Activated CD8-positive, alpha-beta memory T cell treated with anti-CD3 and anti-CD28 coated beads for 24 hours (primary cell): Measurements from ENCODE around the gene IL20.

ENCODE experiments used
- DNase-seq: peaks from one replicate; pipeline ENCODE4 v3.0.0-alpha.2; 2020

IL20 gene

DNA sequence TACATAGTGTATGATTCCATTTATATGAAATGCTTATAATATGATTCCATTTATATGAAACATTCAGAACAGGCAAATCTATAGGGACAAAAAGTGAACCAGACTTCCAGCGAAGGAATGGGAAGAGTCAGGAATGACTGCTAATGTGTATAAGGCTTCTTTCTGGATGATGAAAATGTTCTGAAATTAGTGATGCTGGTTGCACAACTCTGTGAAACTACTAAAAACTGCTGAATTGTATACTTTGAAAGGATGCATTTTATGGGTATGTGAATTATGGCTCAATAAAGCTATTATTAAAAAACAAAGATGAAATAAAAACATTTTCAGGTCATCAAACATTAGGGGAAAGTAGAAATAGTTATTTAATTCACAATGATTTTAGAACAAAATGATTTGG, 17.7 kb downstream of the IL20 start:
- DNase-seq = no peak

DNA sequence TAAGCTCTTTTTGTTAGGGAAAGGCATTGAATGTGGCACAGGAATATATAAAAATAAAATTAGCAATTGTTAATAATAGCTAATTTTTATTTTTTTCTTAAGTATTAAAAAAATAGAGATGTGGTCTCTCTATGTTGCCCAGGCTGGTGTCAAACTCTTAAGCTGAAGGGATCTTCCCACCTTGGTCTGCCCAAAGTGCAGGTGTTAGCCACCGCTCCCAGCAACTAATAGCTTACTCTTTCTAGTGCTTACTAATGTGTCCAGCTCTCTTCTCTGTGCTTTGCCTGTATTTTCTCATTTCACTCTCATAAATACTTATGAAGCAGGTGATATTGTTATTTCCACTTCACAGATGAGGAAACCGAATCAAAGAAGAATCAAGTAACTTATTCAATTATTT, 18.5 kb downstream of the IL20 start:
- DNase-seq = no peak

DNA sequence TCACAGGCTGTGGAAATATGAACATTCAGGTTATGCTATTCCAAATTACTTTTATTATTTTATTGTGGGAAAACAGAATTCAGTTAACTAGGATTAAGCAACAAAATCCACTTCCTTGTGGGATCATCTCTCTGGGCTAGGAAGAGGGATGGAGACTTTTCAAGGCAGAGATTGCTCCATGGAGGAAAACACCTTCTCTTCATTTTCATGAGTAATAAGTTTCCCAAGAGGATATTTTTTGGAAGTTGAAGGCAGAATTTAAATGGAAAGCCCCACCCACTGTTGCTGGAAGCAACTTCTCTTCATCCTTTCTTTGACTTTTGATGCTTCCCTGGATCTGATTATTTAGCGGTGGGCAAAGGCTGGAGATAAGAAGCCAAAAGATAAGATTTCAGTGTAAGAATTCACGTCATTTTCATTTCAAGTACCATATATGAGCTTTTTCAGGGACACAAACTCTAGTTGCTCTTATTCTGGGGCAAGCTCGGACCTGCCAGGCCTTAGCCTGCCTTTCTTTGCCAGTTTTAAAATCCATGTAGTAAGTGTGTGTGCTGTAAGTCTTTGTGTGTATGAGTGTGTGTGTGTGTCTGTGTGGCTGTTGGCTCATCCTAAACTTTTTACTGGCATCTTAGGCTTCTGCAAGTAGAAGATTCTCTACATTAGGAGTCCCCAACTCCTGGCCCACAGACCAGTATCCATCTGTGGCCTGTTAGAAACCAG, 20.1 kb downstream of the IL20 start:
- DNase-seq = no peak

DNA sequence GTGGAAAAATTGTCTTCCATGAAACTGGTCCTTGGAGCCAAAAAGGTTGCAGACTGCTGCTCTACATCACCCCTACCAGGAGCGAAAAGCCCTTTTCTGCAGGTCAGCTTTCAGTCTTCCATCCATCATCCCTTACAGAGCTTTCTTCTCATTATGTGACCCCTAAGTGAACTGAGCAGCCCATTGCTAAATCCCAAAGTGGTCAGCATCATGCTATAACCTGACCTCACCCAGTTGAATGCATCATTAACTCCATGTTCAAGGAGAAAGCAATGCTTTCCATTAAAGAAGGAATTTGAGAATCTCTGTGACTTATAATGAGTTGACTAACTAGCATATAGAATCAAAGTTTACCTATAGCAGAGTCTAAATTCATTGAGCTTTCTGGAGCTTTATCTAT, 21.4 kb downstream of the IL20 start:
- DNase-seq = no peak

DNA sequence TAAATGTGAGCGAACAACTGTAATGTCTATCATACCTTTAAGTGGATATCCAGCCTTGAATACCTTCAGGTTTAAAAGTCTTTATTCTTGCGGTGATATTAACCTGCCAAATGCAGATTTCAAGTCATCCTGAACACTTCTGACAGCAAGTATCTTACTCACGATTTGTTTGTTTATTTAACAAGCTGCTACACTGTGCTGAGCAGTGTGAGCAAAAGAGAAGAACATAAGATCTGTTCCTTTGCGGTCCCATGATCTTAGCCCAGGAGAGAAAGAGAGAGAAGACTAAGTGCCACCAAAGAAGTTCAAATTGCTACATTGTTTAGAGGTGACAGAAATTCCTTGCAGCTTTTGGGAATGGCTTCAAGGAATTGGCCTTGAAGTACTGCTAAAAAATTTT, 22.3 kb downstream of the IL20 start:
- DNase-seq = no peak

DNA sequence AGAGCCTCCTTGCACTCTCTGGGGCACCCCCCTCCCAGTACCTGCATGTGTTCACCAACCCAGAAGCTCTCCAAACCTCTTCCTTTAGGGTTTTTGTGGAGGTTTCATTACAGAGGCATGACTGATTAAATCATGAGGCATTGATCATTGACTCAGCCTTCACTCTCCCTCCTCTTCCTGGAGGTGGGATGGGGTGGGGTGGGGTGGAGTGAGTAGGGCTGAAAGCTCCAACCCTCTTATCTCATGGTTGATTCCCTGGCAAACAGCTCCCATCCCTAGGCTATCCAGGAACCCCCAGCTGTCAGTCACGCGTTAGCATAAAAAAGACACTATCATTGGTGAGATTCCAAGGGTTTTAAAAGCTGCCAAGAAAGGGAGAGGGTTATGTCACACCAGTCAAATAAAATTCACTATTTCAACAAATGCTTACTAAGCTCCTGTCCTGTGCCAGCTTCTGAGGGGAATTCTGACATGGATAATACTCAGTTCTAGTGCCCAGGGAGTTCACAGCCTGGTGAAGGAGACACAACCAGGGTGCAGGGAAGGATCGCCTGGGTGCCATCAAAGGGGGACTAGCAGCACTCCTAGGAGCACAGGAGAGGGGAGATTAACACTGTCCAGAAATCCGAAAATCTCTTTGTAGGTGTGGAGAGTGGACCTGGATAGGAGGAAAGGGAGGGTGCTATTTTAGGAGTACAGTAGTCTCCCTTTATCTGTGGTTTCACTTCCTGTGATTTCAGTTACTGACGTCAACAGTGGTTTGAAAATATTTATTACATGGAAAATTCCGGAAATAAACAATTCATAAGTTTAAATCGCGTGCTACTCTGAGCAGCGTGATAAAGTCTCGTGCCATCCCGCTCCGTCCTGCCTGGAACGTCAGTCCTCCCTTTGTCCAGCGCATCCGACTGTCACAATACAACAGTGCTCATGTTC, 25.0 kb downstream of the IL20 start:
- DNase-seq = no peak

DNA sequence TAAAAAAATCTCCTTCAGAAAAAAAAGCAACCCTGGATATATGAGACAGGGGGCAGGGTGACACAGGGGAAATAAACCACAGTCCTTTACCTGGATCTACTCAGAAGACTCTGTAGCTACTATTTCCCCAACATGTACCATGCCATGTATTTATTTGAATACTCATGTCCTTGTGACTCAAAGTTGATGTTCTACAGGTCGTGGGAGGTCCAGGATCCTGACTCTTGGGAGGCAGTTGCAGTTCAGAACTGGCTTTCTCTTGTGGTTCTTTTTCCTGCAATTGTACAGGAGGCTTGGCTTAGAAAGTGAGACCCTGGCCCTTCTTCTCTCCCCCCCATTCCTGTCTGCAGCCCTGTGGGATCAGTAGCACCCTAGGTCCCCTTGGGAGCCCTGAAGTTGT, 26.0 kb downstream of the IL20 start:
- no peak for DNase-seq

DNA sequence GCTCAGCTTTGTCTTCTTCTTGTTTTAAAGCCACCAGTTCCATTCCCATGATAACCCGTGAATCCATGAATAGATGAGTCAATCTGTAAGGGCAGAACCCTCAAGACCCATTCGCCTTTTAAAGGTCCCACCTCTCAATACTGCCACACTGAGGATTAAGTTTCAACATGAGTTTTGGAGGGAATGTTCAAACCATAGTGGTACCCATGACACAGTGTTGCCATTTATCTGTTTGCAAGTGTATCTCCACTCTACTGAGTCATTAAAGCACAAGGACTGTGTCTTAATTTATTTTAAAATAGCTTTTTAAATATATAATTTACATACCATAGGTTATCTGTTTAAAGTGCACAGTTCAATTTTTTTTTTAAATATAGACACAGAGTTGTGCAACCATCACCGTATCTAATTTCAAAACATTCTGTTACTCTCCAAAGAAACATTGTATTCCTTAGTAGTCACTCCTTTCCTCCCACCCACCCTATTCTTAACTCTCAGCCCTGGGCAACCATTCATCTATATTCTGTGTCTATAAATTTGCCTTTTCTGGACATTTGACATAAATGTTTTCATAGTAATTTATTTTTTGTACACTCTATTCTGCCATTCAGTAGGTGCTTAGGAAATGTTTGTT, 27.0 kb downstream of the IL20 start:
- DNase-seq = no peak

DNA sequence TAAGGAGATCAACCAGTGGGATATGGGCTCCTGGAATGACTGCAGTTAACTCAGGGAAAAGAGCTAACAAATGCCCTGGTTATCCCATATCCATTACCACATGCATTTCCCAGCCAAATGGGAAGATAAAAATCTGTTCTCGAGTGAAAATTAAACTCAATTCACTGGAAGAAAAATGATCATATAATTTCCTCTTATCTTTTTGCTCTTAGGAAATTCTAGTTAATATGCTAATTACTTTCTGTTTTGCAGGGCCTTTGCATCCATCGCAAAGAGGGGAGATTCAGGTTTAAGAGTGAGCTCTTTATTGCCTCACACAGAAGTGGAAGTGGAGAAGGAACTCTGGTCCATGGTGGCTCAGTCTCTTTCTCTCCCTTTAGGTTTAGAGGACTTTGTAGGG, 28.0 kb downstream of the IL20 start:
- DNase-seq = no peak

DNA sequence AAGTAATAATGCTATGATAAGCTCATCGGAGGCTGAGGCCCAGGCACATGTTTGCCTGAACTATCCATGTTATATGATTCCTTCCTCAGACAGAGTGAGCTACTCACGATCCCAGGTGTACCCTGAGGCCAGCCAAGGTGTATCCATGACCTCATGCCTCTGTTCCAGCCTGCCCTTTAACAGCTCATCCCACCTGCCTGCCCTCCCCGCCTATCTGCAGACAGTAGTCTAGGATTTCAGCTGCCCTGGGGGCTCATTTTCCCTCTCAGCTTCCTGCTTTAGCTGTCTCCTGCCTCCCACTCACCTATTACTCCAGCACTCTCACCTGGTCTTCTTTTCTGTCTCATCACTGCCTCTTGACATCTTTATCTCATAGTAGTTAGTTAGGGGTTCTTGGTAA, 29.9 kb downstream of the IL20 start:
- no peak for DNase-seq

DNA sequence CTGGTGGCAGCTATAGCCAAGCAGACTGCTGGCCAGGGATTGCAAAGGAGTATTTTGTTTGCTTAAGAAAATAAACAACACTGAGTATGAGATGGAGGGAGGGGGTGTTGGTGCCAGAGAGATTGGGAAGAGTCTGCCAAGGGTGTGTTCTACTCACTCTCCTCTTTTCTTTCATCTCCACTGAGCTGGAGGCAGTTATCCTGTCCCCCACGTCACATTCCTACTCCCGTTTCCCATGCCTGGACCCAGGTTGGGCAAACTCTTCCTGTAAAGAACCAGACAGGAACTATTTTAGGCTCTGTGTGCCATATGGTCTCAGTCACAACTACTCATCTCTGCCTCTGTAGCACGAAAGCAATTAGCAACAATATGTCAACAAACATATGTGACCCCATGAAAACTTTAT, 30.4 kb downstream of the IL20 start:
- no peak for DNase-seq

DNA sequence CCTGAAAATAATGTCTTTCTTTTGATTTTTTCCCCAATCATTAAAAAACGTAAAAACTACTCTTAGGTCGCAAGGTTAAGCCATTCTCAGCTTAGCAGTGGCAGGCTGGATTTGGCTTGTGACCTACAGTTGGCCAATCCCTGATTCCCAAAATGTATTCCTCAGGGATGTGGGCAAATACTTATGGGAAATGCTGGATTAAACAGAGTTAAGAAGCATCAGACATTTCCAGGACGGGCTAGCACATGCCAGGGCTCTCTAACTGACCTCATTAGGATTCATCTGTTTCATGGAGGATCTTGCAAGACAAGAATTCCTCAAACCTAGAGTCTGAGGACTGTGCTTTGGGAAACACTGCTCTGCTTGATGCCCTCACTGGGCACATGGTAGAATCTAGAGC, 30.8 kb downstream of the IL20 start:
- no peak for DNase-seq

DNA sequence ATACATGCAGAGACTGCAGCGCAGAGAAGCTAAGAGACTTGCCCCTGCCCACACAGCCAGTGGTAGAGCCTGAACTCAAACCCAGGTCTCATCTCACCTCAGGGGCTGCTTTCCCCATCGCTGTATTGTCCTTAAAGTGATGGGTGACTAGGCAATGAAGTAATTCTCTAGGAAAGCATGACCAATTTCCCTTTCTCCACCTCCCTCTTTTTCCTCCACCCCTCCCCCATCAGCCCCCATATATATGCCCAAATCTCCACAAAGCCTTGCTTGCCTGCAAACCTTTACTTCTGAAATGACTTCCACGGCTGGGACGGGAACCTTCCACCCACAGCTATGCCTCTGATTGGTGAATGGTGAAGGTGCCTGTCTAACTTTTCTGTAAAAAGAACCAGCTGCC, 31.8 kb downstream of the IL20 start, which contains the start of gene IL24:
Gene IL24, plus strand, starts transcription at position 269 of the 400 bp plus-strand sequence. CDS start 390 bp downstream, outside the sequence.
- no peak for DNase-seq

DNA sequence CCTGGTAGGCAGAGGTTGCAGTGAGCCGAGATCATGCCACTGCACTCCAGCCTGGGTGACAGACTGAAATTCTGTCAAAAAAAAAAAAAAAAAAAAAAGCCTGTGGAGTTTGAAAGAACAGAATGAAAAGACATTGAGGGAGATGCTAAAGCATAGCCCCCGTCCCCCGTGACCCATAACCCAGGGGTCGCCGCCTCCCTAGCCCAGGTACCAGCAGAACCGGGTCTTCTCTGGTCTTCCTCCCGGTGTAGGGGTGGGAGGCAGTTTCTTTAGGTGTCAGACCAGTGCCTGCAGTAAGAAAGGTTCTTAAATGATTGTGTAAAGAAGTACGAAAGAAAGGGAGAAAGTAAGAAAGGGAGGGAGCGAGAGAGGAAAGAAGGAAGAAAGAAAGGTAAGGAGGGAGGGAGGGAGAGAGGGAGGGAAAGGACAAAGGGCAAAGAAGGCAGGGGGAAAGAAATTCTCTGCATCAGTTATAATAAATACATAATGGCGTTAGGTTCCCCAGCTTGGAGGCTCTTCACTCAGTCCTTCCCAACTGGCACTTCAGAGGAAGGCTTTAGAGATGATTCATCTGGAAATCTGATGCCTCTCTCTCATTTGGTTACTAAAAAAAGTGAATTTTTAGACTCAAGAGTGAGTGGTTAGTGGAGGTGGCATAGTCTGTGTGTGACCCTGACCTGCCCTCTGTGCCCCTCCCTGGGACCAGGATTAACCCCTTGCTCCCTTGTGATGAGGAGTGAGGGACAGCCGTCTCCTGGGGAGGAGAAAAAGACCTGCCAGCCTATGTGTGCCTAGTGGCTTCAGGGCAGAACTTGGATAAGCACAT, 32.9 kb downstream of the IL20 start:
- no peak for DNase-seq

DNA sequence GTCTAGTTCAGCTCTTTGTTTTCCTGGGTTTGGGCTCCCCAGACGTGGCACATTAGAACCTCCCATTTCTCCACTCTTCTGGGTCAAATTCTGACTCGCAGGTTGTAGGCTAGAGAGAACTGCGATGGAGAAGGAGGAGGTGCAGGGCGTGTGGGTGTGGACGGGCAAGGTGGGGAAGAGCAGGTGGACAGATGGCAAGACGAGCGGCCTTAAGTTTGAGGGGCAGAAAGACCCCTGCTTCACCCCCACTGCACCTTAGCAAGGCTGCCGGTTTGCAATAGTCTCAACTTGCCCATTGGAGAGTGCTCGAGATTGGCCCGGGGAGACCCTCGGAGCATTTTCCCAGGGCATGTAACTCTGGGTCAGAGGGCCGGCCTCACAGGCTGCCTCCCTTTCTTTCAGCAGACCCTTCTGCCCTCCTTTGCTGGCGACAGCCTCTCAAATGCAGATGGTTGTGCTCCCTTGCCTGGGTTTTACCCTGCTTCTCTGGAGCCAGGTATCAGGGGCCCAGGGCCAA, 33.5 kb downstream of the IL20 start:
- no peak for DNase-seq

DNA sequence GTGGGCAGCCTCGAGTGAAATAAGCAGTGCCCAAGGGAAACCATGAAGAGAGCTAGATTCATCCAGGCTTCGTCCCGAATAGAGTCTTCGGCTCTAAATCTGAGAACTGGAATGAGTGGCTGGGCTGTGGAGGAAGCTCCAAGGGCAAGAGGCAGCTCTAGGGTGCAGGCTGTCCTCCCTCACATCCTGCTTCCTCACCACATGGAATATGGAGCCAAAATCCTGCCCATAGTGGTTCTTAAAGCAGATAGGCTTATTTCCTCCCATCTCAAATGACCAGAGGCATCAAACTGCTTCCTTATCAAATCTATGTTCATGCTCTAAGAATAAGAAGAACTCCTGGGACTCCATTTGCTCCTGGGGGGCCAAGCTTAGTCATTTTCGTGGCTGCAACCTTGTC, 34.3 kb downstream of the IL20 start:
- no peak for DNase-seq

DNA sequence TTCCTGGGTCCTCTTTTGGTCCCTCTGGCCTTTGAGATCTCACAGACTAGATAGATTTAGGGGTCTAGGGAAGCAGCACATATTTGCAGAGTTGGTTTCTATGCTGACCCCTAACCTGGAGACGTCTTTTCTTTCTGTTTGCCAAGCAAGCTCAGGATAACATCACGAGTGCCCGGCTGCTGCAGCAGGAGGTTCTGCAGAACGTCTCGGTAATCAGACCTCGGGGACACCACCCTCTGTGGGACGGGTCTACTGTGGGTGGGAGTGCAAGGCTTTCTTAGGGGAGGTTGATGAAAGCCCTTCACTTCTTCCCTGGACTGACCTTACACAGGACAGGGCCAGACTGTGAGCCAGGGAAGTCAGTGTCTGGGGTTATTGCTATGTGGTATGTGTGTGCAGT, 34.7 kb downstream of the IL20 start:
- DNase-seq = no peak

DNA sequence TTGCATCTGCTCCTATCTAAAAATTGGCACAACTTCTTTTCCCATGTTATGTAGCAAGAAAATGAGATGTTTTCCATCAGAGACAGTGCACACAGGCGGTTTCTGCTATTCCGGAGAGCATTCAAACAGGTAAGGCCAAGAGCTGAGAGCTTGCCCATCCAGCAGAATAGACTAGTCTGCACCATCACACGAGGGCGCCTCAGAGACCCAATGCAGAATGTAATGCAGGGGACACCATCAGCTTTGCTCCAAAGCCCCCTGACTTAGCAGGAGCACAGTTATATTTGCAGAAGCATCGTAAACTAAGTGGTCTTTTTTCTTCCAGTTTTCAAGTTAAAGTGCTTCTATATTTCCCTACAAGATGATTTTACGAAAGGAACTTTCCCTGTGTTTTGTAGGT, 36.5 kb downstream of the IL20 start:
- no peak for DNase-seq

DNA sequence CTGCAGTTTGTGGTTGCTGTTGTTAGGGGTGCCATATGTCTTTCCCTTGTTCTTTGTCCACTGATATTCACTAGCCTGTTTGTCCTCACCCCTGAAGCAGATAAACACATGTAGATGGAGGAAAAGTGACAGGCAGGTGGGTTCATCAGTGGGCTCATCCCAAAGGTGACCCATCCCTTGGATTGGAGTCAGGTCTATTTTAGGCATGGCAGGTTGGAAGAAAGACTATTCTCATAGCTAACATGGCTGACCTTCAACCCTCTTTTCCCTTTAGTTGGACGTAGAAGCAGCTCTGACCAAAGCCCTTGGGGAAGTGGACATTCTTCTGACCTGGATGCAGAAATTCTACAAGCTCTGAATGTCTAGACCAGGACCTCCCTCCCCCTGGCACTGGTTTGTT, 37.3 kb downstream of the IL20 start:
- DNase-seq = no peak

DNA sequence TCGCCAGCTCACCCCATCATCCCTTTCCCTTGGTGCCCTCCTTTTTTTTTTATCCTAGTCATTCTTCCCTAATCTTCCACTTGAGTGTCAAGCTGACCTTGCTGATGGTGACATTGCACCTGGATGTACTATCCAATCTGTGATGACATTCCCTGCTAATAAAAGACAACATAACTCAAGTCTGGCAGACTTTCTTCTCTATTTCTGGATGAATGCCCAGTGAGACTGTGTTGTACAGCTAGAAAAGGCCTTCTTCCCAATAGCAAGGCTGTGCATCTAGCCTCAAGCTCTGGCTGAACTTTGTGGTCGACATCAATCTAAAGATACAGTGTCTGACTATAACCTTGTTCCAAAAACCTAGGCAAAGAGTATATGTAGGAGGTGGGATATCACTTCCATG, 38.3 kb downstream of the IL20 start:
- DNase-seq = no peak

DNA sequence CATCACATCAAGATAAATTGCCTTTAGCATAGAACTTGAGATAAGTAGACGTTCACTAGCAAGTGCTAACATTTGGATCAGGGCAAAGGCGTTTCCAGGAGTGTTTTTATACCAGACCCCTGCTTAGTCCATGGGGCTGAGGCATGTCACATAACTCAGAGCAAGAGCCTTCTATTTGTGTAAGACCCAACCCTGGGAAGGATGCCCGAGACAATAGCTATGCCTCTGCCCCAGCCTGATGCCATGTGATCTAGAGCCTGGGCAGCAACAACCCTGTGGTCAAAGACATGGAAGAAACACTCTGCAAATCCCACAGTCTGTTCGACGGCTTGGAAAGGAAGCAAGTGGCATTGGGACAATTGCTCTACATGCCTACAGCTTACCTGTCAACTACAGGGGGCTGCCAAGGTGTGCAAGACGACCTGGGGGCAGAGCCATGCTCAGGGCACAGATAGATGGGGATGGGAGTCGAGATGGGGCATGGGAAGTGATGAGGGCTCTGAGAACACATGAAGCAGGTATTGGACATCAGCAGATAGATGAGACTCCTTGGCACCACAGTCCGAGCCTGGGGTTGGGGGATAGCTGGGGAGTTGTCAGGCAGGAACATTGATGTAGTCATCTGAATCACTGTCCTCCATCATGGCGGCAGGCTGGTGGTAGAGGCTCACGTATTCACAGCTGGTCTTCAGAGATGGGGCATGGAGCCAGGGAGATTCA, 39.2 kb downstream of the IL20 start:
- DNase-seq = no peak
